NCI-H460 (cell line): Measurements from ENCODE around the gene AQP10. TPM values are rescaled to one million over a fixed set of nuclear protein-coding genes. Genes with fewer than 3 reads are reported as not detected.

Source experiments
- small RNA-seq, 2 experiments: library from RNA; depleted of rRNA; stranded (forward); fragments of <200 nt; gene quantifications; one replicate each; pipeline ENCODE3, GENCODE V24; 2014
- total RNA-seq: library from RNA; depleted of rRNA; stranded (reverse); fragments of >200 nt; shearing (Covaris generic); gene quantifications from 2 replicates; pipeline ENCODE4 v1.2.3, GENCODE V29; 2014; rRNA removed

The AQP10 gene
- total RNA-seq, 1 experiment from 2014 or later = not detected

Small RNA genes within 50 kb of the gene (small RNA-seq; reads per million reads assigned to genes)
- gene RF00273 (0 to 0.06 reads per million in 2 experiments), gene RNU6-121P (0 reads per million in 2 experiments), gene RNU6-239P (0 reads per million in 2 experiments), gene RNU7-57P (0 reads per million in 2 experiments)

Other genes starting within 250 kb of the AQP10 start
- 0.02 TPM in 1 of 2 replicates, not detected in the other for gene NUP210L, start 166.0 kb upstream of the AQP10 start, total RNA-seq
- gene TPM3, start 129.0 kb upstream of the AQP10 start, total RNA-seq = 476 and 501 TPM in 2 replicates
- not detected in 2 replicates for gene CFAP141, start 114.8 kb upstream of the AQP10 start, total RNA-seq
- 80.7 and 95.5 TPM in 2 replicates for gene UBAP2L, start 100.1 kb upstream of the AQP10 start, total RNA-seq
- gene HAX1, start 48.5 kb upstream of the AQP10 start, total RNA-seq = 392 and 427 TPM in 2 replicates
- 14.5 and 16.8 TPM in 2 replicates for gene ATP8B2, start 4.4 kb downstream of the AQP10 start, total RNA-seq
- 4.9 and 7.6 TPM in 2 replicates for gene IL6R, start 84.2 kb downstream of the AQP10 start, total RNA-seq
- not detected in 2 replicates for gene TDRD10, start 181.1 kb downstream of the AQP10 start, total RNA-seq
- 0.02 TPM in 1 of 2 replicates, not detected in the other for gene SHE, start 181.3 kb downstream of the AQP10 start, total RNA-seq
- gene UBE2Q1, start 237.6 kb downstream of the AQP10 start, total RNA-seq = 50.3 and 54.4 TPM in 2 replicates
- not detected in 2 replicates for gene CHRNB2, start 246.7 kb downstream of the AQP10 start, total RNA-seq